ENCODE data around the gene WDR70.
"Not testable (repeated sequence)": the region's sequence is repeated elsewhere in the genome, so short reads cannot be mapped to it uniquely, and the experiment has no call there.

WDR70 gene

DNA sequence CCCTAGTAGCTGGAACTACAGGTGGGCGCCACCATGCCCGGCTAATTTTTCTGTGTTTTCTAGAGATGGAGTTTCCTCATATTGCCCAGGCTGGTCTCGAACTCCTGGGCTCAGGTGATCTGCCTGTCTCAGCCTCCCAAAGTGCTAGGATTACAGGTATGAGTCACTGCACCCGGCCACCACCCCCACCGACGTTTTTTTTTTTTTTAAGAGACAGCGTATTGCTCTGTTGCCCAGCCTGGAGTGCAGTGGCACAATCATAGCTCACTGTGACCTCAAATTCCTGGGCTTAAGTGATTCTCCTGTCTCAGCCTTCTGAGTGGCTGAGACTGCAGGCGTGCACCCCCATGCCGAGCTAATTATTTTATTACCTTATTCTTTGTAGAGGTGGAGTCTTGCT lies 38.2 kb downstream of the WDR70 start:
- Mint-ChIP-seq H3K9me3 (no peaks in the 10 kb centered on the region), H3K4me3 (no peak overlapping the region), H3K27me3 (no peaks in the 10 kb centered on the region), H3K4me1 (no peaks in the 10 kb centered on the region), H3K27ac (ENCODE audit: low read depth) (no peak overlapping the region), H3K36me3 (ENCODE audit: insufficient read depth) (peaks cover 14% of the 10 kb centered on the region)
- DNase-seq (ENCODE audit: low spot score in 2 of 2), result no peak
- ATAC-seq (replicated peaks; ENCODE audit: extremely low read depth, poor library complexity, severe bottlenecking), result no peak

DNA sequence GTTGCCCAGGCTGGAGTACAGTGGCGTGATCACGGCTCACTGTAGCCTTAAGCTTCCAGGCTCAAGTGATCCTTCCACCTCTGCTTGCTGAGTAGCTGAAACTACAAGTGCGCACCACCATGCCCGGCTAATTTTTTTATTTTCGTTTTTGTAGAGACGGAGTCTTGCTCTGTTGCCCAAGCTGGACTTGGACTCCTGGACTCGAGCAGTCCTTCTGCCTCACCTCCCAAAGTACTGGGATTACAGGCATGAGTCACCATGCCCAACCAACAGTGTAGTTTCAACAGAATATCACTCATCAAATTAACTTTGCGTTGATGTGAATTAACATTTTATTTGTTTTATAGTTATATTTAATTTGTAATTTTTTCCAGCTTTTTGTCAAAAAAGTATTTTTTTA lies 45.3 kb downstream of the WDR70 start:
- Mint-ChIP-seq H3K36me3 (ENCODE audit: insufficient read depth) (peaks cover 11% of the 10 kb centered on the region), H3K9me3 (no peaks in the 10 kb centered on the region), H3K27me3 (no peaks in the 10 kb centered on the region), H3K27ac (ENCODE audit: low read depth) (no peak overlapping the region), H3K4me1 (no peaks in the 10 kb centered on the region), H3K4me3 (no peak overlapping the region)
- DNase-seq (ENCODE audit: low spot score in 2 of 2), result no peak
- no peak for ATAC-seq (replicated peaks; ENCODE audit: extremely low read depth, poor library complexity, severe bottlenecking)

DNA sequence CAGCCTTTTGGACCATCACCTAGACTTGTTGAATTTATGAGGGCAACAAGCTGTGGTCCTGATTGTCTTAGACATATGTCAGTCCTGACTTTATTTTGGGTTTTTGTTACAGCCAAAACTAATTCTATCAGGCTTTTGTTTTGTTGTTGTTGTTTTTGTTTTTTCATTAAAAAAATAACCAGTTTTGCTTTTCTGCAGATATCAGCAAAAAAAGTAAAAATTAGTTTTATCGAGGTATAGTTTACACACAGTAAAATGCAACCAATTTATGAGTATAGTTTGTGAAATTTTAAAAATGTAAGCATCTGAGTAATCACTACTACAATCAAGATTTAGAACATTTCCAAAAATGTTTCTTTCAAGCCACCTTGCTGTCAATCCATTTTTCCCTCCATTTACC lies 48.9 kb downstream of the WDR70 start:
- no peaks in the 10 kb centered on the region for H3K27me3 Mint-ChIP-seq
- H3K36me3 Mint-ChIP-seq (ENCODE audit: insufficient read depth), result peaks cover 10% of the 10 kb centered on the region
- ATAC-seq (replicated peaks; ENCODE audit: extremely low read depth, poor library complexity, severe bottlenecking) (no peak), DNase-seq (ENCODE audit: low spot score in 2 of 2) (no peak)
- no peak overlapping the region for H3K4me3 Mint-ChIP-seq
- H3K27ac Mint-ChIP-seq (ENCODE audit: low read depth), result no peak overlapping the region
- H3K9me3 Mint-ChIP-seq, result no peaks in the 10 kb centered on the region
- H3K4me1 Mint-ChIP-seq, result no peaks in the 10 kb centered on the region

DNA sequence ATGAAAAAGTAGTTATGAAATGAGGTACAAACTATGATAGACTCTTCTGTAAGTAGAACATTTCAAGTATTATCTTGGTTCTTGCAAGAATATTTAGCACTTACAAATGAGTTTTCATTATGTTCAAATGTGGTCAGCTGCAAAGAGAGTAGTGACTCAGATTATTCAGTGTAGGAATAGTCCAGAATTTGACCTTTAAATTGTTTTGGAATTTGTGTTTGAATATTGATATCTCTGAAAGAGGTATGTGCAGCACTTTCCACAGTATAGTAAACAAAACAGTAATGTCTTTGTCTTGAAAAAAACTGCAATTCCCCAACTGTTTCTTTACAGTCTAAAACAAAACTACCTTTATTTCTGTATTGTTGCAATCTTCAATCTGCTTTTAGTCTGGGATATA lies 56.1 kb downstream of the WDR70 start:
- Mint-ChIP-seq H3K27ac (ENCODE audit: low read depth) (no peak overlapping the region), H3K4me1 (peaks cover 20% of the 10 kb centered on the region), H3K27me3 (no peaks in the 10 kb centered on the region), H3K36me3 (ENCODE audit: insufficient read depth) (peaks cover 15% of the 10 kb centered on the region), H3K4me3 (no peak overlapping the region), H3K9me3 (no peaks in the 10 kb centered on the region)
- DNase-seq (ENCODE audit: low spot score in 2 of 2) (no peak), ATAC-seq (replicated peaks; ENCODE audit: extremely low read depth, poor library complexity, severe bottlenecking) (no peak)

DNA sequence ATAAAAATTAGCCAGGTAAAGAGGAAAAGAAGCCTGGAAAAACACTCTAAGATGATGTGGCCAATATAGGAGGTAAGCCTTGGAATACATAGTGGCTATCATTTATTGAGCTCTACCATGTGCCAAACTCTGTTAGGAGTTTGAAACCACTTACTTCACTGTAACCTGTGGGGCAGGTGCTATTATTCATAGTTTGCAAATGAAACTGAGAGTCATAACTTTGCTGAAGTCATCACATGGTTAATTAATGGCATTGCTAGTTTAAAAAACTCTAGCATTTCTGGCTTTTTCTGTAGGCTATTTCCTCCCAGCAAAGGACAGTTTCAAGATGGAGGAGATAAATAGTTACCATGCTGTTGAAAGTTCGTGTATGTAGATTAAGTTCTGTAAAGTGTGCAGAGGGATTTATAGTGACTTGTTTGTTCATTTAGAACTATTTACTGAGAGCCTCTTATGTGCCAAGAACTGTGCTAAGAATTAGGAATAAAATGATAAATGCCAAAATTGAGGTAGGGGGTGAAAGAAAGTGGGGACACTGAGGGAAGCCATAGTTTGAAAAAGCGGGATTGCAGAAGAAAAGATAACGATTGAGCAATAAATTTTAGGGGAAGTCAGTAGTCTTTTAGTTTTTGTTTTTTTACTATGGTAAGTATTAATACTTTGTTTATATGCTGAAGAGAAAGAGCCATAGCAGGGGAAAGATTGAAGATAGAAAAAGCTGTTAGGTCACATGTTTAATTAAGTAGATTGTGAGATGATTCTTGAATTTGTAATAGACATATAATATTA lies 57.2 kb downstream of the WDR70 start:
- Mint-ChIP-seq H3K27ac (ENCODE audit: low read depth) (no peak overlapping the region), H3K4me1 (peaks cover 20% of the 10 kb centered on the region), H3K36me3 (ENCODE audit: insufficient read depth) (peaks cover 18% of the 10 kb centered on the region), H3K4me3 (no peak overlapping the region), H3K9me3 (no peaks in the 10 kb centered on the region), H3K27me3 (no peaks in the 10 kb centered on the region)
- DNase-seq (ENCODE audit: low spot score in 2 of 2) (no peak), ATAC-seq (replicated peaks; ENCODE audit: extremely low read depth, poor library complexity, severe bottlenecking) (no peak)

DNA sequence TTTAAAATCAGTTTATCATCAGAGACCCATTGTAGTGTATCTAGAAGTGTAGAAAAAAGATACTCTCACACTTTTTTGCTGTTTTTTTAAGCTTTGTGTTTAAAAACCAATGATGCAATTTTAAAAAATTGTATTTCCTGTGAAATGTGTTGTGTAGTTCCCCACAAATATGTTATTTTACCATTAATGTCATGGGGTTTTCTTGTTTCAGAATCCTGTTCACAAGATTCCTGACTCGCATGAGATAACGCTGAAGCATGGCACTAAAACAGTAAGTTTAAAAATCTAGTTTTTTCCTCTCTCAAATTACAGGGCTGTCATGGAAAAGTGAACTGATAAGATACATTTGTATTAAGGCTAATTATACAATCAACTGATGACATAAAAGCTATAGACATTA lies 58.6 kb downstream of the WDR70 start:
- DNase-seq (ENCODE audit: low spot score in 2 of 2), result no peak
- peaks cover 20% of the 10 kb centered on the region for H3K4me1 Mint-ChIP-seq
- H3K36me3 Mint-ChIP-seq (ENCODE audit: insufficient read depth), result peaks cover 23% of the 10 kb centered on the region
- H3K27ac Mint-ChIP-seq (ENCODE audit: low read depth), result no peak overlapping the region
- no peak overlapping the region for H3K4me3 Mint-ChIP-seq
- H3K27me3 Mint-ChIP-seq, result no peaks in the 10 kb centered on the region
- H3K9me3 Mint-ChIP-seq, result no peaks in the 10 kb centered on the region
- no peak for ATAC-seq (replicated peaks; ENCODE audit: extremely low read depth, poor library complexity, severe bottlenecking)

DNA sequence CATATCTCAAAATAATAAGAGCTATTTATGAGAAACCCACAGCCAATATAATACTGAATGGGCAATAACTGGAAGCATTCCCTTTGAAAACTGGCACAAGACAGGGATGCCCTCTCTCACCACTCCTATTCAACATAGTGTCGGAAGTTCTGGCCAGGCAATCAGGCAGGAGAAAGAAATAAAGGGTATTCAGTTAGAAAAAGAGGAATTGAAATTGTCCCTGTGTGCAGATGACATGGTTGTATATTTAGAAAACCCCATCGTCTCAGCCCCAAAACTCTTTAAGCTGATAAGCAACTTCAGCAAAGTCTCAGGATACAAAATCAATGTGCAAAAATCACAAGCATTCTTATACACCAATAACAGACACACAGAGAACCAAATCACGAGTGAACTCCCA lies 66.7 kb downstream of the WDR70 start:
- ATAC-seq (replicated peaks; ENCODE audit: extremely low read depth, poor library complexity, severe bottlenecking); H3K27me3 Mint-ChIP-seq; H3K4me1 Mint-ChIP-seq; DNase-seq (ENCODE audit: low spot score in 2 of 2); H3K27ac Mint-ChIP-seq (ENCODE audit: low read depth); H3K4me3 Mint-ChIP-seq; H3K9me3 Mint-ChIP-seq: not testable (repeated sequence)
- H3K36me3 Mint-ChIP-seq (ENCODE audit: insufficient read depth), result peaks cover 24% of the 10 kb centered on the region

DNA sequence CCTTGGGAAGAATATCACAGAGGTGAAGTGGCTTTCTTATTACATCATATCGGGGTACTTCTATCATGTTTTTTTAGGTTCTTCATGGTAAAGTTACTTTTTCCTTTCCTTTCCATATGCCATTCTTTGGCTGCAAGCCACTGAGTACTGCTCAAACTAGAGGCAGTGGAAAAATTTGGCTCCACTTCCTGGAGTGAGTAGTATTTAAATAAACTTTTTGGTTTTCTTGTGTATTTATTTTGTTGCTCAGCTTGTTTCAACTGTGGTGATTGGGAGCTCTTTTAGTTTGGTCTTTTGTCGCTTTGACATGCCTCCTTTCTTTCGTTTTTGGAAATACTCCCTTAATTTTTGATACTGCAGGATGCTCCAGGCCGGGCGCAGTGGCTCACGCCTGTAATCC lies 69.8 kb downstream of the WDR70 start:
- no peak for DNase-seq (ENCODE audit: low spot score in 2 of 2)
- no peak overlapping the region for H3K27ac Mint-ChIP-seq (ENCODE audit: low read depth)
- H3K9me3 Mint-ChIP-seq, result no peaks in the 10 kb centered on the region
- peaks cover 16% of the 10 kb centered on the region for H3K36me3 Mint-ChIP-seq (ENCODE audit: insufficient read depth)
- H3K4me3 Mint-ChIP-seq, result no peak overlapping the region
- no peaks in the 10 kb centered on the region for H3K4me1 Mint-ChIP-seq
- no peak for ATAC-seq (replicated peaks; ENCODE audit: extremely low read depth, poor library complexity, severe bottlenecking)
- no peaks in the 10 kb centered on the region for H3K27me3 Mint-ChIP-seq

DNA sequence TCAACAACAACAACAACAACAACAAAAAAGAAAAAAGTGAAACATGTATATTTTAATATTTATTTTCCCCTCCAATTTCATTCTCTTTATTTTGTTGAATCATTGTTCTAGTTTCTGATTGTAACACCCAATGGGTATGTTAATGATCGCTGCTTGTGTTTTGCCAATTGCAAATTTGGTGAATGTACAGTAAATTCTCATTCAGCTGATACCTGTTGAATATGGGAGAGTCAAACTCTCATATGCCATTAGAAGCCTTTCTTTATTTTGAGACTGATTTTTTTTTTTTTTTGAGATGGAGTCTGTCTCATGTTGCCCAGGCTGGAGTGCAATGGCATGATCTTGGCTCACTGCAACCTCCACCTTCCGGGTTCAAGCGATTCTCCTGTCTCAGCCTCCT lies 72.9 kb downstream of the WDR70 start:
- not testable (repeated sequence) for H3K36me3 Mint-ChIP-seq (ENCODE audit: insufficient read depth); H3K4me3 Mint-ChIP-seq; H3K4me1 Mint-ChIP-seq; H3K9me3 Mint-ChIP-seq; DNase-seq (ENCODE audit: low spot score in 2 of 2); H3K27me3 Mint-ChIP-seq; H3K27ac Mint-ChIP-seq (ENCODE audit: low read depth); ATAC-seq (replicated peaks; ENCODE audit: extremely low read depth, poor library complexity, severe bottlenecking)

DNA sequence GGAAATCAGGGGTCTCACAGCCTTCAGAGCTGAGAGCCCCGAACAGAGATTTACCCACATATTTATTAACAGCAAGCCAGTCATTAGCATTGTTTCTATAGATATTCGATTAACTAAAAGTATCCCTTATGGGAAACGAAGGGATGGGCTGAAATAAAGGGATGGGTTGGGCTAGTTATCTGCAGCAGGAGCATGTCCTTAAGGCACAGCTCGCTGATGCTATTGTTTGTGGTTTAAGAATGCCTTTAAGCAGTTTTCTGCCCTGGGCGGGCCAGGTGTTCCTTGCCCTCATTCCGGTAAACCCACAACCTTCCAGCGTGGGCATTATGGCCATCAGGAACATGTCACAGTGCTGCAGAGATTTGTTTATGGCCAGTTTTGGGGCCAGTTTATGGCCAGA lies 74.1 kb downstream of the WDR70 start:
- H3K27ac Mint-ChIP-seq (ENCODE audit: low read depth); H3K4me3 Mint-ChIP-seq; DNase-seq (ENCODE audit: low spot score in 2 of 2); H3K9me3 Mint-ChIP-seq; H3K4me1 Mint-ChIP-seq; H3K27me3 Mint-ChIP-seq; H3K36me3 Mint-ChIP-seq (ENCODE audit: insufficient read depth); ATAC-seq (replicated peaks; ENCODE audit: extremely low read depth, poor library complexity, severe bottlenecking): not testable (repeated sequence)

DNA sequence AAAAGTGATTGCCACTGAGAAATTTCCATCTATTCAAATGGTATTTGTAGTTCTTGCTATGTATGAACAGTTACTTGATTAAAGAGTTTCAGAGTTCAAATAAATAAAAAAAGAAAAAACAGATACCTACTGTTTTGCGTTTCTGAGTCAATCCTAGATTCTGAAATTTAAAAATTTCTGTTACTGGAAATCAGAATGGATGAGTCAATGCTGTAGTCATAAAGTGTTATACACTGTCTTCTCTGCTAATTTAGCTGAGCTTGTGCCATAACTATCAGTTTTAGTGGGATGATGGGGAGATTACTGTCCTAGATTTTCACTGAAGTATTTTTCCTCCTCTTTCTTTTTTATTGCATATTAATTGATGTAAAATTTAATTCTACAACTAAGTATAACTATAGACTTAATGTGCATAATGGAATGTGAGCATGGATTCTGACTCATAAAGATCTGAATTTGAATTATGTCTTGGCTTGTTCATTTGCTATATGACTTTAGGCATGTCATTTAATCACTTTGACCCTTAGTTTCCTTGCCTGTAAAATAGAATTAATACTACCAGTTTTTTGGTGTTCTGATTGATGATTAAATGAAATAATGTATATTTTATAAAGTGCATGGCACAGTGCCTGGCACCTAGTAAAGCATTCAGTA lies 75.4 kb downstream of the WDR70 start:
- not testable (repeated sequence) for ATAC-seq (replicated peaks; ENCODE audit: extremely low read depth, poor library complexity, severe bottlenecking); H3K27me3 Mint-ChIP-seq; H3K4me1 Mint-ChIP-seq; H3K4me3 Mint-ChIP-seq; H3K27ac Mint-ChIP-seq (ENCODE audit: low read depth); H3K36me3 Mint-ChIP-seq (ENCODE audit: insufficient read depth); DNase-seq (ENCODE audit: low spot score in 2 of 2); H3K9me3 Mint-ChIP-seq

DNA sequence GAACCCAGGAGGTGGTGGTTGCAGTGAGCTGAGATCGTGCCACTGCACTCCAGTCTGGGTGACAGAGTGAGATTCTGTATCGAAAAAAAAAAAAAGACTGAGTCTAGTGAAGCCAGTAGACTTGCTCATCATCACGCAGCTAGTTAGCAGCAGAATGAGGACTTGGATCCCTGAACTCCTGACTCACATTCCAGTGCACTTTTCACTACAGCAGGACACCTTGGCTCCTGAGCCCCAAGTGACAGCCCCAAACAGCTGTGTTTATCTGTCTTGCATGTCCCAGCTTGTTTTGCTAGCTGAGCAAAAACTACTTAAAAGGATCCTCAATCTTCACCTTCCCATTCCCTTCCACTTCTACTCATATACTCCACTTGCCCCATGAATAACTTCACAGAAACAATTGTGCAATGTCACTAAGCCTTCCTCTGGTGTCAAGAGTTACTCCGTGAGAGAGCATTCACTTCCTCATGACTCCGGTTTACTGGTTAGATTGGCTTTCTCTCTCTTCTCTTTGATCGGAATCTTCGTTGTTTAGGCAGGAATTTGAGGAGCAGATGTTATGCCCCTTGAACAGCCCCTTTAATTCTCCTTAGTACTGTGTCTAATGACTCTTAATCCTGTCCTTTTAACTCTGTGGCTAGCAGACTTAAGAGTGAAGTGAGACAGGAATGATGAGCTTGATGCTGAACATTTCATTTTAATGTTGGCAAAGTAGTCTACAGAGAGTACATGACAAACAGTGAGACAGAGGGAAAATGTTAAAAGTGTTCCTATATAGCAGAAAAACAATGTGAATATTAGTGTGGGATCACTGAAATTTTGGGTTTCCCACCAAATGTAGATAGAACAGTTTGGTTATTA lies 84.3 kb downstream of the WDR70 start:
- H3K4me3 Mint-ChIP-seq; H3K36me3 Mint-ChIP-seq (ENCODE audit: insufficient read depth); ATAC-seq (replicated peaks; ENCODE audit: extremely low read depth, poor library complexity, severe bottlenecking): not testable (repeated sequence)

DNA sequence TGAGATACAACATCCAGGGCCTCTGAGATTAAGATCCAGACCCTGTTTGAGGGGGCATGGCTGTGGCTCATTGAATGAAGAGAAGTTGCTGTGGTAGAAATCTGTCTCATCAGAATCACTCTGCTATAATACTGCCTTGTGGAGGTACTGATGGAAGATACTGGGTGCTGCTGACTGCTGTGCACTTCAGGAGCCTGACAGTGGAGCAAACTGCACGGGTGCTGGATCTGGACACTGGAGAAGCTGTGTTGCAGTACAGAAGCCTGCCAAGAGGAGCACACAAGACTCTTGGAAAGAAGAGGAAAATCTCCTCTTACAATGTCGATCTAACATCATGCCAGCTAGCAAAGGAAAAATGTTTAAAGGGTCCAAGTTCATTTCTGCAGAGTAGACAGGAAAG lies 85.5 kb downstream of the WDR70 start:
- H3K27ac Mint-ChIP-seq (ENCODE audit: low read depth); H3K4me3 Mint-ChIP-seq; ATAC-seq (replicated peaks; ENCODE audit: extremely low read depth, poor library complexity, severe bottlenecking); H3K36me3 Mint-ChIP-seq (ENCODE audit: insufficient read depth); DNase-seq (ENCODE audit: low spot score in 2 of 2); H3K4me1 Mint-ChIP-seq; H3K9me3 Mint-ChIP-seq; H3K27me3 Mint-ChIP-seq: not testable (repeated sequence)

More for the DNA sequence above, 84.3 kb downstream of the WDR70 start:
- H3K9me3 Mint-ChIP-seq; DNase-seq (ENCODE audit: low spot score in 2 of 2); H3K27ac Mint-ChIP-seq (ENCODE audit: low read depth); H3K27me3 Mint-ChIP-seq; H3K4me1 Mint-ChIP-seq: not testable (repeated sequence)

All from central memory CD8-positive, alpha-beta T cell (primary cell).